GM06990 (cell line): ENCODE data around the gene TATDN2.

Experiments used
- DNase-seq: peaks from one replicate; pipeline ENCODE4 v3.0.0-alpha.2; 2011; ENCODE audit not compliant: insufficient read length; ENCODE audit errors: extremely low read depth
- H3K27me3 ChIP-seq: replicated peaks from 2 replicates; pipeline ENCODE4 v1.6.0; 2011; ENCODE audit warnings: low read length; ENCODE audit not compliant: control insufficient read depth, insufficient read depth
- H3K36me3 ChIP-seq: 2 replicates; pipeline ENCODE4 v1.5.1; 2011; ENCODE audit warnings: low read length; ENCODE audit not compliant: control insufficient read depth, insufficient read depth
- H3K4me3 ChIP-seq: replicated peaks from 2 replicates; pipeline ENCODE4 v1.5.1; 2011; ENCODE audit warnings: low read depth, mild to moderate bottlenecking, control low read depth, low read length
- TF ChIP-seq, protein P1 (sequence below): IDR thresholded peaks from 2 replicates; pipeline ENCODE4 v1.5.1; 2011; ENCODE audit warnings: low read length, control low read depth, mild to moderate bottlenecking, inconsistent platforms; ENCODE audit not compliant: insufficient read depth, poor library complexity, severe bottlenecking

The TATDN2 gene

GRCh38 chr3:10233988-10234387 lies 14.3 kb upstream of the TATDN2 start:
- Histone ChIP-seq H3K4me3 (no peak overlapping the region), H3K27me3 (no peaks in the 10 kb centered on the region), H3K36me3 (peaks cover 14% of the 10 kb centered on the region)
- TF ChIP-seq, protein P1, sequence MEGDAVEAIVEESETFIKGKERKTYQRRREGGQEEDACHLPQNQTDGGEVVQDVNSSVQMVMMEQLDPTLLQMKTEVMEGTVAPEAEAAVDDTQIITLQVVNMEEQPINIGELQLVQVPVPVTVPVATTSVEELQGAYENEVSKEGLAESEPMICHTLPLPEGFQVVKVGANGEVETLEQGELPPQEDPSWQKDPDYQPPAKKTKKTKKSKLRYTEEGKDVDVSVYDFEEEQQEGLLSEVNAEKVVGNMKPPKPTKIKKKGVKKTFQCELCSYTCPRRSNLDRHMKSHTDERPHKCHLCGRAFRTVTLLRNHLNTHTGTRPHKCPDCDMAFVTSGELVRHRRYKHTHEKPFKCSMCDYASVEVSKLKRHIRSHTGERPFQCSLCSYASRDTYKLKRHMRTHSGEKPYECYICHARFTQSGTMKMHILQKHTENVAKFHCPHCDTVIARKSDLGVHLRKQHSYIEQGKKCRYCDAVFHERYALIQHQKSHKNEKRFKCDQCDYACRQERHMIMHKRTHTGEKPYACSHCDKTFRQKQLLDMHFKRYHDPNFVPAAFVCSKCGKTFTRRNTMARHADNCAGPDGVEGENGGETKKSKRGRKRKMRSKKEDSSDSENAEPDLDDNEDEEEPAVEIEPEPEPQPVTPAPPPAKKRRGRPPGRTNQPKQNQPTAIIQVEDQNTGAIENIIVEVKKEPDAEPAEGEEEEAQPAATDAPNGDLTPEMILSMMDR = no peak
- DNase-seq = no peak

- no peak for DNase-seq
- Histone ChIP-seq H3K4me3 (no peak overlapping the region), H3K27me3 (no peaks in the 10 kb centered on the region), H3K36me3 (peaks cover 15% of the 10 kb centered on the region)
- TF ChIP-seq, protein P1 = no peak
Measured at GRCh38 chr3:10234526-10235230, 13.6 kb upstream of the TATDN2 start.

DNA sequence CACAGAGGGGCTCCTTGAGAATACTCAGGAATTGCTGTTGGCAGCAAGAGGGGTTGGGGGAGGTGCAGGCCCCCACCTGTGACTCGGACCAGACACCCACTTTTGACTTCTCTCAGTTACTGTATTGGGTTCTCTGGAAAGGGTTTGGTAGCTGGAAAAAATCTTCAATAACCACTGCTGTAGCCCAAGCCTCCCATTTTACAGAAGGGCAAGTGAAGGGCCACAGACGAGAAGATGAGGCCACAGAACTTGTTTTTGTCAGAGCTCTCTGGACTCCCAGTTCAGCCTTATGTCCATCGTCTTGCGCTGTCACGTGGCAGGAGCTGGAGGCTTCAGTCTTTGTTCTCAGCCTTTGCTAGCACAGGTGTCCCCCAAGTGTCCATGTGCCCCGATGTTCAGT lies 12.7 kb upstream of the TATDN2 start:
- H3K27me3 ChIP-seq = no peaks in the 10 kb centered on the region
- no peak overlapping the region for H3K4me3 ChIP-seq
- TF ChIP-seq, protein P1 = no peak
- peaks cover 15% of the 10 kb centered on the region for H3K36me3 ChIP-seq
- DNase-seq = no peak

DNA sequence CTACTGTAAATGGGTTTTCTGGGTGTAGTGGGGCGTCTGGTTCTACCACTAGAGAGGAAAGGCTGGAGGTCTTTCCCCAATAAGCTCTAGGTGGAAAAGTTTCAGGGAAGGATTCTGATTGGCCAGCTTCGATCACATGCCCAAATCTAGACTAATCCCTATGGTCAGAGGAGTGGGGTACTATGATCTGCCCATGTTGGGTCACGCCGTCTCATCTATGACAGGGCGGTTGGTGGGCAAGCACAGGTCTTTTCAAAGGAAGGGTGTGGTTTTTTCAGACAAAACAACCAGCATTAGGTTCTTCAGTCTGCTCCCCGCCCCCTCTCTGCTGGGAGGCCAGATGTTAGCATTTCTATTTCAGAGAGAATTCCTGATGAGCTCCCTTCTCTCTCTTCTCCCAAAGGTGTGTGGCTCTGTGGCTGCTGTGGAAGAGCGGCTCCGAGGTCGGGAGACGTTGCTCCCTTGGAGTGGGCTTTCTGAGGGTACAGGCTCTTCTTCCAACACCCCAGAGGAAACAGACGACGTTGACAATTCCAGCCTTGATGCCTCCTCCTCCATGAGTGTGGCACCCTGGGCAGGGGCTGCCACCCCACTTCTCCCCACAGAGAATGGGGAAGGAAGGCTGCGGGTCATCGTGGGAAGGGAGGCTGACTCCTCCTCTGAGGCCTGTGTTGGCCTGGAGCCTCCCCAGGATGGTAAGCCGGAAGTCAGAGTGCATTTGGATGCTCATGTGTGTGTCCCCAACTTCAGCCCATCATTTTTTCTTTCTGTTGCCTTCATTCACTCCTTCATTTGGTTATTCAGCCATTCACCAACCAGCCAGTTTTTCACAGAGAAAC lies 9.7 kb upstream of the TATDN2 start:
- DNase-seq = no peak
- Histone ChIP-seq H3K36me3 (peaks cover 15% of the 10 kb centered on the region), H3K4me3 (no peak overlapping the region), H3K27me3 (no peaks in the 10 kb centered on the region)
- TF ChIP-seq, protein P1 = no peak

DNA sequence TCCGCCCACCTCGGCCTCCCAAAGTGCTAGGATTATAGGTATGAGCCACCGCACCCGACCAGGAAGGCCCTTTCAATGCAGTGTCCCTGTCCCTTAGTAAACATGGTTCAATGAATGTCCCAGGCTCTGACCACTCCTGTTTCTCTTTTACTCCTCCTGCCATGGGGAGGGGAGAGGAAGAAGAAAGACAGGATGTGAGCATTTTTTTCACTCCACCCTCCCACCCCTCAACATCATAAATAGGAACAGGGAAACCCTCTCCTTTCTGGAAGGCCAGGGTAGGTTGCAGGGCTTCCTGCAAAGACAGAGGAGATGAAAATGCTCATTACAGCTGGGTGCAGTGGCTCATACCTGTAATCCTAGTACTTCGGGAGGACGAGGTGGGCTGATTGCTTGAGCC lies 7.5 kb upstream of the TATDN2 start:
- H3K27me3 ChIP-seq = no peaks in the 10 kb centered on the region
- no peak overlapping the region for H3K4me3 ChIP-seq
- TF ChIP-seq, protein P1 = no peak
- H3K36me3 ChIP-seq = peaks cover 10% of the 10 kb centered on the region
- no peak for DNase-seq
